HepG2 (cell line): Measurements from ENCODE around the gene FAM83F. TPM values are rescaled to one million over a fixed set of nuclear protein-coding genes. Genes with fewer than 3 reads are reported as not detected.
A peak's percentile ranks its signal among the peaks of the same experiment; 100 is the strongest.

Source experiments
- ATAD3A ChIP-seq: sonication (generic); formaldehyde crosslinking; IDR thresholded peaks from 2 replicates; pipeline ENCODE4 v1.4.0; 2020; ENCODE audit warnings: missing genetic modification reagents
- ESRRA ChIP-seq: sonication (generic); formaldehyde crosslinking; IDR thresholded peaks from 2 replicates; pipeline ENCODE4 v1.5.1; 2020; ENCODE audit warnings: mild to moderate bottlenecking, low read depth, missing genetic modification reagents
- FOXA1 ChIP-seq, 2 experiments: fragments of 450-650 bp in 1 of 2; sonication (generic) in 1 of 2; formaldehyde crosslinking in 1 of 2; IDR thresholded peaks; 2 replicates each; pipeline versions ENCODE4 v1.4.0 to v1.6.1; 2016 to 2020; ENCODE audit warnings: missing genetic modification reagents in 1 of 2
- HDAC1 ChIP-seq: sonication (generic); formaldehyde crosslinking; IDR thresholded peaks from 2 replicates; pipeline ENCODE4 v1.5.1; 2020; ENCODE audit warnings: mild to moderate bottlenecking, missing genetic modification reagents
- HNRNPH1 ChIP-seq: fragments of 200-400 bp; formaldehyde crosslinking; optimal IDR thresholded peaks from 2 replicates; pipeline ENCODE3; 2017; ENCODE audit warnings: mild to moderate bottlenecking, low read depth, low read length
- HNRNPLL ChIP-seq: fragments of 200-400 bp; formaldehyde crosslinking; IDR thresholded peaks from 2 replicates; pipeline ENCODE4 v1.6.1; 2017; ENCODE audit warnings: mild to moderate bottlenecking, low read depth, low read length; ENCODE audit not compliant: poor library complexity, severe bottlenecking
- IRF2 ChIP-seq: IDR thresholded peaks from 2 replicates; pipeline ENCODE4 v1.6.1; 2018; ENCODE audit warnings: missing genetic modification reagents, missing compliant biosample characterization
- KAT2B ChIP-seq: fragments of 150-350 bp; IDR thresholded peaks from 2 replicates; pipeline ENCODE4 v1.6.1; 2014; ENCODE audit warnings: low read depth, low read length, borderline replicate concordance
- KAT8 ChIP-seq: IDR thresholded peaks from 2 replicates; pipeline ENCODE4 v1.6.1; 2016; ENCODE audit warnings: missing genetic modification reagents, missing compliant biosample characterization
- MAFG ChIP-seq: sonication (generic); formaldehyde crosslinking; IDR thresholded peaks from 2 replicates; pipeline ENCODE4 v1.5.1; 2020; ENCODE audit warnings: mild to moderate bottlenecking, missing genetic modification reagents
- NFE2L2 ChIP-seq: fragments of 150-350 bp; IDR thresholded peaks from 2 replicates; pipeline ENCODE4 v1.6.1; 2014; ENCODE audit warnings: low read length
- NFYC ChIP-seq: IDR thresholded peaks from 2 replicates; pipeline ENCODE4 v1.6.1; 2016; ENCODE audit warnings: missing genetic modification reagents, missing compliant biosample characterization
- PHF5A ChIP-seq: IDR thresholded peaks from one replicate; pipeline ENCODE4 v1.6.1; 2018; ENCODE audit warnings: low read depth, missing genetic modification reagents; ENCODE audit not compliant: unreplicated experiment
- RAD51 ChIP-seq: fragments of 450-650 bp; IDR thresholded peaks from 2 replicates; pipeline ENCODE4 v1.6.1; 2016; ENCODE audit warnings: borderline replicate concordance
- RARA ChIP-seq: IDR thresholded peaks from 2 replicates; pipeline ENCODE4 v1.6.1; 2016; ENCODE audit warnings: missing genetic modification reagents, missing compliant biosample characterization
- RFXANK ChIP-seq: IDR thresholded peaks from 2 replicates; pipeline ENCODE4 v1.6.1; 2016
- SP1 ChIP-seq, 2 experiments: fragments of 450-650 bp in 1 of 2; sonication (generic) in 1 of 2; formaldehyde crosslinking in 1 of 2; IDR thresholded peaks; 2 replicates each; pipeline versions ENCODE4 v1.4.0 to v1.6.1; 2016 to 2020; ENCODE audit warnings: missing genetic modification reagents in 1 of 2
- UBTF ChIP-seq: sonication (generic); formaldehyde crosslinking; IDR thresholded peaks from 2 replicates; pipeline ENCODE4 v1.4.0; 2020; ENCODE audit warnings: mild to moderate bottlenecking, missing genetic modification reagents
- ZBTB38 ChIP-seq: sonication (generic); formaldehyde crosslinking; IDR thresholded peaks from 2 replicates; pipeline ENCODE4 v1.5.1; 2020; ENCODE audit warnings: mild to moderate bottlenecking, missing genetic modification reagents
- ZKSCAN1 ChIP-seq: fragments of 150-350 bp; IDR thresholded peaks from 2 replicates; pipeline ENCODE4 v1.6.1; 2014; ENCODE audit warnings: low read length
- ZNF282 ChIP-seq: fragments of 450-650 bp; IDR thresholded peaks from 2 replicates; pipeline ENCODE4 v1.6.1; 2018; ENCODE audit not compliant: partially characterized antibody
- ZNF512B ChIP-seq: sonication (generic); formaldehyde crosslinking; IDR thresholded peaks from 2 replicates; pipeline ENCODE4 v1.5.1; 2020; ENCODE audit warnings: missing genetic modification reagents, mild to moderate bottlenecking, borderline replicate concordance
- ZNF564 ChIP-seq: sonication (generic); formaldehyde crosslinking; IDR thresholded peaks from 2 replicates; pipeline ENCODE4 v1.8.1; 2023; ENCODE audit warnings: mild to moderate bottlenecking, missing genetic modification reagents
- ZNF75D ChIP-seq: sonication (generic); formaldehyde crosslinking; IDR thresholded peaks from 2 replicates; pipeline ENCODE4 v1.8.1; 2023; ENCODE audit warnings: missing genetic modification reagents, mild to moderate bottlenecking, borderline replicate concordance
- ZNF768 ChIP-seq: sonication (generic); formaldehyde crosslinking; IDR thresholded peaks from 2 replicates; pipeline ENCODE4 v1.4.0; 2020; ENCODE audit warnings: missing genetic modification reagents
- polyA plus RNA-seq, 8 experiments: library from polyadenylated mRNA; depleted of rRNA in 3 of 8; stranded (reverse) in 7 of 8; unstranded in 1 of 8; fragments of >200 nt; fragmentation: Illumina TruSeq in 4 of 8; extraction: Trizol in 4 of 8; gene quantifications; 2 replicates each; pipeline versions ENCODE4 v1.2.1 to v1.2.3, GENCODE V29; 2011 to 2016; ENCODE audit warnings: low read depth in 4 of 8, missing spikeins in 1 of 8, mixed read lengths in 1 of 8; ENCODE audit not compliant: insufficient read depth in 1 of 8
- total RNA-seq, 5 experiments: library from RNA; depleted of rRNA; stranded (reverse); fragments of >200 nt; fragmentation: Illumina TruSeq; extraction: Trizol; gene quantifications; 2 replicates each; pipeline ENCODE4 v1.2.3, GENCODE V29; 2016; ENCODE audit warnings: low read depth in 1 of 5

Gene FAM83F
- total and polyA plus RNA-seq, 2 of the 13 experiments (the other 11 are each of a cell fraction or from before 2014, with no cell fraction given), result not detected

GRCh38 chr22:40044870-40045834 is 50.4 kb downstream of the FAM83F start (continued):
- no peak for TF ChIP-seq ZNF512B (CRISPR knock-in tag)
- peak; percentile 49; the same call in 1 of the 2 replicates for TF ChIP-seq NFYC (CRISPR knock-in tag)
- TF ChIP-seq FOXA1 (IDR thresholded peaks at IDR 0.05), result no peak
- peak; percentile 32; the same call in 1 of the 2 replicates for TF ChIP-seq FOXA1 (CRISPR knock-in tag; IDR thresholded peaks at IDR 0.05)
- TF ChIP-seq MAFG (CRISPR knock-in tag), result no peak
- peak; percentile 34 for TF ChIP-seq HNRNPLL
- no peak for TF ChIP-seq KAT2B
- no peak for TF ChIP-seq NFE2L2
- no peak for TF ChIP-seq RFXANK
- no peak for TF ChIP-seq ZNF75D
- TF ChIP-seq ESRRA (CRISPR knock-in tag), result no peak
- TF ChIP-seq KAT8 (CRISPR knock-in tag), result no peak
- no peak for TF ChIP-seq IRF2 (CRISPR knock-in tag)
- TF ChIP-seq ZNF768 (CRISPR knock-in tag), result peak; percentile 63; the same call in 1 of the 2 replicates
- TF ChIP-seq HDAC1, result peak; percentile 88
- no peak for TF ChIP-seq ZNF564 (CRISPR knock-in tag)
- no peak for TF ChIP-seq SP1 (IDR thresholded peaks at IDR 0.05)
- TF ChIP-seq SP1 (CRISPR knock-in tag; IDR thresholded peaks at IDR 0.05), result no peak
- TF ChIP-seq RAD51, result no peak
- TF ChIP-seq HNRNPH1, result no peak
- TF ChIP-seq PHF5A, result no peak
- no peak for TF ChIP-seq ZNF282
- no peak for TF ChIP-seq ZKSCAN1
- peak; percentile 85 for TF ChIP-seq UBTF (CRISPR knock-in tag)
- no peak for TF ChIP-seq ATAD3A (CRISPR knock-in tag)
- no peak for TF ChIP-seq RARA (CRISPR knock-in tag)
- 0 out of 2 replicates have a peak, but pooled peaks have one; percentile 60 for TF ChIP-seq ZBTB38 (CRISPR knock-in tag)
